Activated gamma-delta T cell treated with Interleukin-2 at 50 U/mL for 16 hours (primary cell): Measurements from ENCODE around the gene CYP2W1.
"Not testable (repeated sequence)": the region's sequence is repeated elsewhere in the genome, so short reads cannot be mapped to it uniquely, and the experiment has no call there.

ENCODE experiments used
- DNase-seq: peaks from one replicate; pipeline ENCODE4 v3.0.0-alpha.2; 2020

The CYP2W1 gene

GRCh38 chr7:983004-983615 is at the start of gene CYP2W1:
Gene CYP2W1 (plus strand): TSS chr7:983181. CDS start chr7:983212, 31 bp downstream.
- DNase-seq: no peak

- no peak for DNase-seq
Observed at GRCh38 chr7:934469-935163, 48.4 kb upstream of the CYP2W1 start.

GRCh38 chr7:935164-935873 is 47.7 kb upstream of the CYP2W1 start:
- DNase-seq: no peak

- no peak for DNase-seq
Observed at GRCh38 chr7:935874-936385, 47.1 kb upstream of the CYP2W1 start.

GRCh38 chr7:936386-937054 is 46.5 kb upstream of the CYP2W1 start:
- DNase-seq: no peak

GRCh38 chr7:937856-938484 is 45.0 kb upstream of the CYP2W1 start:
- DNase-seq: no peak

- DNase-seq: no peak
Observed at GRCh38 chr7:938546-939185, 44.3 kb upstream of the CYP2W1 start.

- no peak for DNase-seq
Observed at GRCh38 chr7:939843-940242, 43.1 kb upstream of the CYP2W1 start.

- no peak for DNase-seq
Observed at GRCh38 chr7:940599-941408, 42.2 kb upstream of the CYP2W1 start.

- not testable (repeated sequence) for DNase-seq
Observed at GRCh38 chr7:943793-944192, 39.2 kb upstream of the CYP2W1 start.

- no peak for DNase-seq
Observed at GRCh38 chr7:944744-945143, 38.2 kb upstream of the CYP2W1 start.

- no peak for DNase-seq
Observed at GRCh38 chr7:945147-945555, 37.8 kb upstream of the CYP2W1 start.

GRCh38 chr7:945556-946255 is 37.3 kb upstream of the CYP2W1 start:
- no peak for DNase-seq

- DNase-seq: no peak
Observed at GRCh38 chr7:946256-946996, 36.6 kb upstream of the CYP2W1 start.

GRCh38 chr7:947391-948210 is 35.4 kb upstream of the CYP2W1 start:
- DNase-seq: no peak

- DNase-seq: no peak
Observed at GRCh38 chr7:949021-949934, 33.7 kb upstream of the CYP2W1 start.

GRCh38 chr7:951881-952547 is 31.0 kb upstream of the CYP2W1 start:
- DNase-seq: no peak
